ENCODE measurements around the gene TLCD3A.

The TLCD3A gene

GRCh38 chr17:704111-704864 is 28.1 kb upstream of the TLCD3A start:
- no peaks in the 10 kb centered on the region for H3K9me3 Mint-ChIP-seq
- no peak overlapping the region for H3K27ac Mint-ChIP-seq
- no peaks in the 10 kb centered on the region for H3K27me3 Mint-ChIP-seq (ENCODE audit: low read depth, poor library complexity)
- DNase-seq = no peak
- no peaks in the 10 kb centered on the region for H3K4me1 Mint-ChIP-seq
- H3K36me3 Mint-ChIP-seq (ENCODE audit: low read depth) = peaks cover 27% of the 10 kb centered on the region
- H3K4me3 Mint-ChIP-seq = no peak overlapping the region
- TF ChIP-seq, protein P1, sequence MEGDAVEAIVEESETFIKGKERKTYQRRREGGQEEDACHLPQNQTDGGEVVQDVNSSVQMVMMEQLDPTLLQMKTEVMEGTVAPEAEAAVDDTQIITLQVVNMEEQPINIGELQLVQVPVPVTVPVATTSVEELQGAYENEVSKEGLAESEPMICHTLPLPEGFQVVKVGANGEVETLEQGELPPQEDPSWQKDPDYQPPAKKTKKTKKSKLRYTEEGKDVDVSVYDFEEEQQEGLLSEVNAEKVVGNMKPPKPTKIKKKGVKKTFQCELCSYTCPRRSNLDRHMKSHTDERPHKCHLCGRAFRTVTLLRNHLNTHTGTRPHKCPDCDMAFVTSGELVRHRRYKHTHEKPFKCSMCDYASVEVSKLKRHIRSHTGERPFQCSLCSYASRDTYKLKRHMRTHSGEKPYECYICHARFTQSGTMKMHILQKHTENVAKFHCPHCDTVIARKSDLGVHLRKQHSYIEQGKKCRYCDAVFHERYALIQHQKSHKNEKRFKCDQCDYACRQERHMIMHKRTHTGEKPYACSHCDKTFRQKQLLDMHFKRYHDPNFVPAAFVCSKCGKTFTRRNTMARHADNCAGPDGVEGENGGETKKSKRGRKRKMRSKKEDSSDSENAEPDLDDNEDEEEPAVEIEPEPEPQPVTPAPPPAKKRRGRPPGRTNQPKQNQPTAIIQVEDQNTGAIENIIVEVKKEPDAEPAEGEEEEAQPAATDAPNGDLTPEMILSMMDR (IDR thresholded peaks at IDR 0.05) = no peak

- Mint-ChIP-seq H3K4me3 (no peak overlapping the region), H3K27me3 (ENCODE audit: low read depth, poor library complexity) (no peaks in the 10 kb centered on the region), H3K27ac (no peak overlapping the region), H3K4me1 (no peaks in the 10 kb centered on the region), H3K36me3 (ENCODE audit: low read depth) (peaks cover 33% of the 10 kb centered on the region), H3K9me3 (no peaks in the 10 kb centered on the region)
- TF ChIP-seq, protein P1 (IDR thresholded peaks at IDR 0.05) = no peak
- no peak for DNase-seq
These were observed 27.4 kb upstream of the TLCD3A start for GRCh38 chr17:705011-705410.

DNA sequence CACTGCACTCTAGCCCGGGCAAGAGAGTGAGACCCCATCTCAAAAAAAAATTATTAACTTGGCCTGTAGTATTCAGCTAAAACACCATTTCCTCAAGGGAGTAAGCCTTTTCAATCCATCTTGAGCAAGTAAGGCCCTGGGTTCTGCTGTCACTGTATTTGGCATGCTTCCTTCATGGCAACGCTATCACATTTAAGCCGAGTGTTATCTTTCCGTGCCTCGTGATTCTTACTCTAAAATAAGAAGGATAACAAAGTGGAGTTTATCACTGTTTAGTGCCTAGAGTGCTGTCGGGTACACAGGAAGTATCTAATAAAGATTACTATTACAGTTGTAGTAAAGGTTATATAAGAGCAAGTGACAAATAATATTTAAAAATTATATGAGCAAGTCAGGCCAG is 26.5 kb upstream of the TLCD3A start:
- no peak overlapping the region for H3K4me3 Mint-ChIP-seq
- TF ChIP-seq, protein P1 (IDR thresholded peaks at IDR 0.05) = no peak
- H3K36me3 Mint-ChIP-seq (ENCODE audit: low read depth) = peaks cover 37% of the 10 kb centered on the region
- H3K27me3 Mint-ChIP-seq (ENCODE audit: low read depth, poor library complexity) = no peaks in the 10 kb centered on the region
- no peak for DNase-seq
- no peaks in the 10 kb centered on the region for H3K4me1 Mint-ChIP-seq
- no peak overlapping the region for H3K27ac Mint-ChIP-seq
- no peaks in the 10 kb centered on the region for H3K9me3 Mint-ChIP-seq

- H3K27ac Mint-ChIP-seq = no peak overlapping the region
- peaks cover 7% of the 10 kb centered on the region for H3K4me1 Mint-ChIP-seq
- H3K9me3 Mint-ChIP-seq = no peaks in the 10 kb centered on the region
- H3K4me3 Mint-ChIP-seq = no peak overlapping the region
- H3K36me3 Mint-ChIP-seq (ENCODE audit: low read depth) = peaks cover 37% of the 10 kb centered on the region
- H3K27me3 Mint-ChIP-seq (ENCODE audit: low read depth, poor library complexity) = no peaks in the 10 kb centered on the region
- TF ChIP-seq, protein P1 (IDR thresholded peaks at IDR 0.05) = no peak
- no peak for DNase-seq
These were observed 24.3 kb upstream of the TLCD3A start for GRCh38 chr17:708132-708531.

DNA sequence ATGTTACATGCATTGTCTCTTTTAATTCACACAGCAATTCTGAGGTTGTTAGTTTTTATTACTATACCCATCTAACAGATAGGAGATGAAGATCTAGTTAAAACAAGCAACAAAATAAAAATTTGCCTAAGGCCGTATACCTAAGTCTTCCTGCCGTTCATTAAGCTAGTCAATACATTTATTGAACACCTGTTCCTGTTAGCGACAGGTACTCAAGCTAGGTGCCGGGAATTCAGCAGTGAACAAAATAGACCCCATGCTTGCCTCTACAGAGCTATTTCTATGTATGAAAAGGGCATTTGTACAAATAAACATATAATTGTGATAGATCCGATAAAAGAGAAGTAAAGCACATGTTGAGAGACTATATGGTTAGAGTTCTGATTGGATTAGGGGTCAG is 14.3 kb upstream of the TLCD3A start:
- H3K36me3 Mint-ChIP-seq (ENCODE audit: low read depth) = peaks cover 5% of the 10 kb centered on the region
- TF ChIP-seq, protein P1 (IDR thresholded peaks at IDR 0.05) = no peak
- H3K27me3 Mint-ChIP-seq (ENCODE audit: low read depth, poor library complexity) = peaks cover 13% of the 10 kb centered on the region
- DNase-seq = no peak
- H3K4me1 Mint-ChIP-seq = peaks cover 26% of the 10 kb centered on the region
- H3K27ac Mint-ChIP-seq = no peak overlapping the region
- H3K9me3 Mint-ChIP-seq = no peaks in the 10 kb centered on the region
- H3K4me3 Mint-ChIP-seq = no peak overlapping the region
